Measurements from ENCODE around the gene ACRBP. TPM values are rescaled to one million over a fixed set of nuclear protein-coding genes. Genes with fewer than 3 reads are reported as not detected.
A peak's percentile ranks its signal among the peaks of the same experiment; 100 is the strongest.

Gene ACRBP
- polyA plus RNA-seq, 1 donor from 2014 or later, result 1.6 TPM

GRCh38 chr12:6662602-6662905 is 15.3 kb upstream of the ACRBP start:
- H3K4me2 ChIP-seq (ENCODE audit: low read length), result peak overlapping the region; percentile 94
- TF ChIP-seq, protein P1, sequence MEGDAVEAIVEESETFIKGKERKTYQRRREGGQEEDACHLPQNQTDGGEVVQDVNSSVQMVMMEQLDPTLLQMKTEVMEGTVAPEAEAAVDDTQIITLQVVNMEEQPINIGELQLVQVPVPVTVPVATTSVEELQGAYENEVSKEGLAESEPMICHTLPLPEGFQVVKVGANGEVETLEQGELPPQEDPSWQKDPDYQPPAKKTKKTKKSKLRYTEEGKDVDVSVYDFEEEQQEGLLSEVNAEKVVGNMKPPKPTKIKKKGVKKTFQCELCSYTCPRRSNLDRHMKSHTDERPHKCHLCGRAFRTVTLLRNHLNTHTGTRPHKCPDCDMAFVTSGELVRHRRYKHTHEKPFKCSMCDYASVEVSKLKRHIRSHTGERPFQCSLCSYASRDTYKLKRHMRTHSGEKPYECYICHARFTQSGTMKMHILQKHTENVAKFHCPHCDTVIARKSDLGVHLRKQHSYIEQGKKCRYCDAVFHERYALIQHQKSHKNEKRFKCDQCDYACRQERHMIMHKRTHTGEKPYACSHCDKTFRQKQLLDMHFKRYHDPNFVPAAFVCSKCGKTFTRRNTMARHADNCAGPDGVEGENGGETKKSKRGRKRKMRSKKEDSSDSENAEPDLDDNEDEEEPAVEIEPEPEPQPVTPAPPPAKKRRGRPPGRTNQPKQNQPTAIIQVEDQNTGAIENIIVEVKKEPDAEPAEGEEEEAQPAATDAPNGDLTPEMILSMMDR (IDR thresholded peaks at IDR 0.05; ENCODE audit: poor library complexity, severe bottlenecking), result no peak
- TF ChIP-seq TAF1 (IDR thresholded peaks at IDR 0.05; ENCODE audit: low read depth) (no peak), REST (IDR thresholded peaks at IDR 0.05; ENCODE audit: borderline replicate concordance) (no peak), MXI1 (conservative IDR thresholded peaks at IDR 0.05; ENCODE audit: poor library complexity, severe bottlenecking) (no peak), POLR2AphosphoS5 (IDR thresholded peaks at IDR 0.05) (no peak), EZH2 (IDR thresholded peaks at IDR 0.05; ENCODE audit: borderline replicate concordance, insufficient read depth, low read length, poor library complexity, severe bottlenecking) (no peak), RAD21 (conservative IDR thresholded peaks at IDR 0.05) (no peak), SMC3 (conservative IDR thresholded peaks at IDR 0.05; ENCODE audit: poor library complexity) (no peak), EP300 (conservative IDR thresholded peaks at IDR 0.05; ENCODE audit: poor library complexity, severe bottlenecking) (no peak)
- H3K27me3 ChIP-seq (ENCODE audit: insufficient read depth, low read depth, low read length), result no peaks in the 10 kb centered on the region

DNA sequence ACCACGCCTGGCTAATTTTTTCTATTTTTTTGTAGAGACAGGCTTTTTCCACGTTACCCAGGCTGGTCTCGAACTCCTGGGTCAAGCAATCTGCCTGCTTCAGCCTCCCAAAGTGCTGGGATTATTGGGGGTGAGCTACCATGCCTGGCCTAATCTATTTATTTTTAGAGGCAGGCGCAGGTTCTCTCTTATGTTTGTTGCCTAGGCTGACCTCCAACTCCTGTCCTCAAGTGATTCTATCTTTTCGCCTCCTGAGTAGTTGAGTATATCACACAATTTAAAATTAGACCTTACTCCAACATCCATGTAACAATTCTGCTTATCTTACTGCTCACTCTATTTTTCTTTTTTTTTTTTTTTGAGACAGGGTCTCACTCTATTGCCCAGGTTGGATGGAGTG is 6.8 kb upstream of the ACRBP start:
- Histone ChIP-seq H2AFZ (ENCODE audit: low read depth, low read length) (no peak overlapping the region), H3K9me3 (ENCODE audit: low read length) (no peaks in the 10 kb centered on the region), H3K27ac (ENCODE audit: low read length) (no peak overlapping the region), H4K20me1 (ENCODE audit: insufficient read depth) (no peaks in the 10 kb centered on the region), H3K9me2 (ENCODE audit: insufficient read depth, low read length) (no peaks in the 10 kb centered on the region), H3F3A (ENCODE audit: insufficient read depth, low read length, poor library complexity, severe bottlenecking) (no peaks in the 10 kb centered on the region), H3K27me3 (ENCODE audit: insufficient read depth, low read depth, low read length) (no peaks in the 10 kb centered on the region), H3K9ac (ENCODE audit: low read length) (no peak overlapping the region), H3K4me3 (ENCODE audit: low read length) (no peak overlapping the region), H3K4me2 (ENCODE audit: low read length) (no peak overlapping the region), H3K79me2 (replicated peaks; ENCODE audit: insufficient read depth, low read length) (peaks cover 9% of the 10 kb centered on the region), H3K36me3 (ENCODE audit: insufficient read depth, low read length) (peaks cover 10% of the 10 kb centered on the region)
- TF ChIP-seq SMC3 (conservative IDR thresholded peaks at IDR 0.05; ENCODE audit: poor library complexity) (no peak), TAF1 (IDR thresholded peaks at IDR 0.05; ENCODE audit: low read depth) (no peak), EZH2 (IDR thresholded peaks at IDR 0.05; ENCODE audit: borderline replicate concordance, insufficient read depth, low read length, poor library complexity, severe bottlenecking) (no peak), RAD21 (conservative IDR thresholded peaks at IDR 0.05) (no peak), MXI1 (conservative IDR thresholded peaks at IDR 0.05; ENCODE audit: poor library complexity, severe bottlenecking) (no peak), REST (IDR thresholded peaks at IDR 0.05; ENCODE audit: borderline replicate concordance) (no peak), EP300 (conservative IDR thresholded peaks at IDR 0.05; ENCODE audit: poor library complexity, severe bottlenecking) (no peak), POLR2AphosphoS5 (IDR thresholded peaks at IDR 0.05) (no peak)
- TF ChIP-seq, protein P1 (IDR thresholded peaks at IDR 0.05; ENCODE audit: poor library complexity, severe bottlenecking), result no peak

More at GRCh38 chr12:6662602-6662905, 15.3 kb upstream of the ACRBP start:
- Histone ChIP-seq H3K79me2 (replicated peaks; ENCODE audit: insufficient read depth, low read length) (peaks cover 32% of the 10 kb centered on the region), H3K9me3 (ENCODE audit: low read length) (no peaks in the 10 kb centered on the region), H3K27ac (ENCODE audit: low read length) (peak overlapping the region; percentile 97), H4K20me1 (ENCODE audit: insufficient read depth) (no peaks in the 10 kb centered on the region), H3K4me3 (ENCODE audit: low read length) (peak overlapping the region; percentile 77), H3K9ac (ENCODE audit: low read length) (peak overlapping the region; percentile 95), H2AFZ (ENCODE audit: low read depth, low read length) (peak overlapping the region; percentile 76), H3K36me3 (ENCODE audit: insufficient read depth, low read length) (no peaks in the 10 kb centered on the region), H3F3A (ENCODE audit: insufficient read depth, low read length, poor library complexity, severe bottlenecking) (no peaks in the 10 kb centered on the region), H3K9me2 (ENCODE audit: insufficient read depth, low read length) (no peaks in the 10 kb centered on the region)

Data from neural cell (in vitro differentiated cells).